Thoracic aorta (tissue), 2 donors: ENCODE data around the gene TMEM184B. TPM values are rescaled to one million over a fixed set of nuclear protein-coding genes. Genes with fewer than 3 reads are reported as not detected.

Source experiments
- ATAC-seq: fragments of 150-250 bp; one replicate; pipeline ENCODE4 v1.8.0; 2017; ENCODE audit warnings: low read depth; ENCODE audit not compliant: insufficient number of reproducible peaks, low FRiP score
- DNase-seq: peaks from one replicate; pipeline ENCODE4 v3.0.0-alpha.2; 2020; ENCODE audit warnings: low spot score
- H3K27ac ChIP-seq, 2 donors: fragments of 200-600 bp; sonication (generic); 1 replicate in 1 of 2; 2 replicates in 1 of 2; pipeline ENCODE4 v1.5.1; 2016; ENCODE audit warnings: mild to moderate bottlenecking in 2 of 2, moderate library complexity in 2 of 2
- H3K27me3 ChIP-seq: fragments of 200-600 bp; sonication (generic); replicated peaks from 2 replicates; pipeline ENCODE4 v1.6.0; 2016; ENCODE audit warnings: mild to moderate bottlenecking; ENCODE audit not compliant: insufficient read depth
- H3K36me3 ChIP-seq: fragments of 200-600 bp; sonication (generic); one replicate; pipeline ENCODE4 v1.5.1; 2016
- H3K4me1 ChIP-seq, 2 donors: fragments of 200-600 bp; sonication (generic); 1 replicate in 1 of 2; 2 replicates in 1 of 2; pipeline versions ENCODE4 v1.5.1 to v1.6.0; 2016; ENCODE audit warnings: low read depth in 2 of 2, mild to moderate bottlenecking in 1 of 2; ENCODE audit not compliant: control insufficient read depth in 1 of 2
- H3K4me3 ChIP-seq: fragments of 200-600 bp; sonication (generic); 2 replicates; pipeline ENCODE4 v1.5.1; 2016; ENCODE audit warnings: mild to moderate bottlenecking
- H3K9me3 ChIP-seq: fragments of 200-600 bp; sonication (generic); 2 replicates; pipeline ENCODE4 v1.5.1; 2016
- CTCF ChIP-seq: fragments of 200-600 bp; sonication (generic); IDR thresholded peaks from one replicate; pipeline ENCODE4 v1.5.1; 2019; ENCODE audit warnings: antibody characterized with exemption
- total RNA-seq, 2 donors: library from RNA; depleted of rRNA; stranded (reverse); fragments of >200 nt; gene quantifications; one replicate each; pipeline versions ENCODE4 v1.1.0 to v1.2.3, GENCODE V29; 2016

Gene TMEM184B
- total RNA-seq, 2 donors from 2014 or later: 134 to 254 TPM

- H3K27me3 ChIP-seq: no peaks in the 10 kb centered on the region
- H3K4me3 ChIP-seq: no peak overlapping the region
- H3K4me1 ChIP-seq: peaks cover 0 to 9% of the 10 kb centered on the region in 2 donors
- ATAC-seq (no peak), DNase-seq (no peak)
- H3K27ac ChIP-seq: peak overlapping the region in 1 of 2 donors; percentile 28
- peaks cover 62% of the 10 kb centered on the region for H3K36me3 ChIP-seq
- TF ChIP-seq CTCF: no peak
- H3K9me3 ChIP-seq: no peaks in the 10 kb centered on the region
Observed at GRCh38 chr22:38294193-38294592, 21.4 kb upstream of the TMEM184B start.

- no peak for DNase-seq
- no peak for TF ChIP-seq CTCF
- Histone ChIP-seq H3K36me3 (peaks cover 49% of the 10 kb centered on the region), H3K9me3 (no peaks in the 10 kb centered on the region), H3K27ac (peak overlapping the region in 1 of 2 donors; percentile 5), H3K4me1 (peaks cover 0 to 9% of the 10 kb centered on the region in 2 donors), H3K27me3 (no peaks in the 10 kb centered on the region), H3K4me3 (no peak overlapping the region)
- no peak for ATAC-seq
Observed at GRCh38 chr22:38292694-38293093, 19.9 kb upstream of the TMEM184B start.

- ATAC-seq (no peak), DNase-seq (no peak)
- H3K27ac ChIP-seq: no peak overlapping the region
- TF ChIP-seq CTCF: no peak
- peaks cover 0 to 3% of the 10 kb centered on the region in 2 donors for H3K4me1 ChIP-seq
- H3K4me3 ChIP-seq: no peak overlapping the region
- H3K9me3 ChIP-seq: no peaks in the 10 kb centered on the region
- no peaks in the 10 kb centered on the region for H3K27me3 ChIP-seq
- H3K36me3 ChIP-seq: peaks cover 36% of the 10 kb centered on the region
Observed at GRCh38 chr22:38291201-38291777, 18.5 kb upstream of the TMEM184B start.

GRCh38 chr22:38290347-38290746, 17.5 kb upstream of the TMEM184B start:
- TF ChIP-seq CTCF: no peak
- Histone ChIP-seq H3K27ac (no peak overlapping the region), H3K36me3 (peaks cover 28% of the 10 kb centered on the region), H3K9me3 (no peaks in the 10 kb centered on the region), H3K4me1 (no peaks in the 10 kb centered on the region), H3K27me3 (no peaks in the 10 kb centered on the region), H3K4me3 (no peak overlapping the region)
- DNase-seq: no peak
- no peak for ATAC-seq

- Histone ChIP-seq H3K27me3 (no peaks in the 10 kb centered on the region), H3K4me3 (no peak overlapping the region), H3K9me3 (no peaks in the 10 kb centered on the region), H3K36me3 (peaks cover 22% of the 10 kb centered on the region), H3K27ac (no peak overlapping the region), H3K4me1 (peaks cover 4% of the 10 kb centered on the region in 2 donors)
- no peak for DNase-seq
- no peak for ATAC-seq
- TF ChIP-seq CTCF: no peak
Observed at GRCh38 chr22:38289583-38290082, 16.8 kb upstream of the TMEM184B start.
